HG03045 (cell line): ENCODE measurements around the gene FAM162A.
A peak's percentile ranks its signal among the peaks of the same experiment; 100 is the strongest.
"Not testable (repeated sequence)": the region's sequence is repeated elsewhere in the genome, so short reads cannot be mapped to it uniquely, and the experiment has no call there.

ENCODE experiments used
- ATAC-seq: cut with Tn5 transposase; IDR thresholded peaks from one replicate; pipeline ENCODE4 v1.9.1; 2021; ENCODE audit warnings: mild to moderate bottlenecking, moderate library complexity; ENCODE audit not compliant: unreplicated experiment

FAM162A gene

DNA sequence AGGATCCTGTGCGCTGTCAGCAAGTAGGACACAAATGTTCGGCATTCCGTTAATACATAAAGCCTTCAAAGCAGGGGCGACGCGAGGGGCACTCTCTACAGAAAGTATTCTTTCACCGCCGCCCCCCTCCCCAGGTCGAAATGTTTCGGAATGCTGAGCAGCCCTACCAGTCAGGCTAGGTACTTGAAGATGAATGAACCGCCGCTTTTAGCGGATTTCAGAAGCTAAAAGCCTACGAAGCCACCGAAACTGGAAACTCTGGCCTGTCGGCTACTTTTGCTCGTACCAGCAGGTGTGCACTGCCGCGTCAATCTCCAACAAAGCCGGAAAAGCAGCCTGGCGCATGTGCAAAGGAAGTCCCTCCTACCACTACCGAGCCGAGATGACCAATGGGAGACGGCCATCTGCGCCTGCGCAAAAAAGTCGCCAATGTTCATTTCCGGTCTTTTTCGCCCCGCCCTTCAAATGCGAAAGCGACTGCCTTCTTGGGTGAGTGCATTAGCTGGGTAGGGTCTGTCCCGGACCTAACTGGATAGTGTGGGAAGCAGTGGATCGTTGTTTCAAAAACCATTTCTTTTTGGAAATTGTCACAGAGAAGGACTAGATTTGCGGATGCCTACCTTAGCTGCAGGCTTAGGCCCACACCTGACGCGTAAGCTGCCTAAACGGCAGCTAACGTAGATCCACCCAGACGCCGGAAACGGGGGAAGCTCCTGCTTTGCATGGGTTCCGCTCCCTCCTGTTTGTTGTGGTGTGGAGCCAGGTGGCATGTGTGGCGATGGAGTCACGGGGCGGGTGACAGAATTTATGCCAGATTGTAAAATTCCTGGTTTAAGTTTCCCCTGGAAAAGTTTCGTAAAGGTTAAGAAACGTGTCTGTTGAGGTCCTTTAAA is 32.0 kb downstream of the FAM162A start, which contains the start of gene WDR5B:
Gene WDR5B (minus strand): TSS at position 301 of the 893 bp plus-strand sequence. CDS start 534 bp downstream, outside the sequence.
- peak; percentile 87 for ATAC-seq

GRCh38 chr3:122416966-122417365 is 33.0 kb downstream of the FAM162A start:
- no peak for ATAC-seq

- no peak for ATAC-seq
These were observed 37.1 kb downstream of the FAM162A start for GRCh38 chr3:122421101-122421500.

GRCh38 chr3:122421836-122422235 is 37.9 kb downstream of the FAM162A start:
- ATAC-seq: no peak

- no peak for ATAC-seq
These were observed 44.0 kb downstream of the FAM162A start for GRCh38 chr3:122427857-122428471.

GRCh38 chr3:122430371-122430770 is 46.4 kb downstream of the FAM162A start:
- ATAC-seq: no peak

DNA sequence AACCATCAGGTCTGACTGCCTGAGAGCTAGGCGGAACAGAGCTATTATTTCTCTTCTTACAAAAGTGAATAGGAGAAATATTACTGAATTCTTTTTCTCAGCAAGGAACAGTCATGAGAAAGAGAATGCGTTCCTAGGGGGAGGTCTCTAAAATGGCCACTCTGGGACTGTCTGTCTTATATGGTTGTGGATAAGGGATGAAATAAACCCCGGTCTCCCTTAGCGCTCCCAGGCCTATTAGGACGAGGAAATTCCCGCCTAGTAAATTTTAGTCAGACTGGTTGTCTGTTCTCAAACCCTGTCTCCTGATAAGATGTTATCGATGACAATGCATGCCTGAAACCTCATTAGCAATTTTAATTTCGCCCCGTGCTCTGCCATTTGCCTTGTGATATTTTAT is 52.0 kb downstream of the FAM162A start:
- no peak for ATAC-seq

GRCh38 chr3:122443090-122443489 is 59.1 kb downstream of the FAM162A start:
- ATAC-seq: no peak

DNA sequence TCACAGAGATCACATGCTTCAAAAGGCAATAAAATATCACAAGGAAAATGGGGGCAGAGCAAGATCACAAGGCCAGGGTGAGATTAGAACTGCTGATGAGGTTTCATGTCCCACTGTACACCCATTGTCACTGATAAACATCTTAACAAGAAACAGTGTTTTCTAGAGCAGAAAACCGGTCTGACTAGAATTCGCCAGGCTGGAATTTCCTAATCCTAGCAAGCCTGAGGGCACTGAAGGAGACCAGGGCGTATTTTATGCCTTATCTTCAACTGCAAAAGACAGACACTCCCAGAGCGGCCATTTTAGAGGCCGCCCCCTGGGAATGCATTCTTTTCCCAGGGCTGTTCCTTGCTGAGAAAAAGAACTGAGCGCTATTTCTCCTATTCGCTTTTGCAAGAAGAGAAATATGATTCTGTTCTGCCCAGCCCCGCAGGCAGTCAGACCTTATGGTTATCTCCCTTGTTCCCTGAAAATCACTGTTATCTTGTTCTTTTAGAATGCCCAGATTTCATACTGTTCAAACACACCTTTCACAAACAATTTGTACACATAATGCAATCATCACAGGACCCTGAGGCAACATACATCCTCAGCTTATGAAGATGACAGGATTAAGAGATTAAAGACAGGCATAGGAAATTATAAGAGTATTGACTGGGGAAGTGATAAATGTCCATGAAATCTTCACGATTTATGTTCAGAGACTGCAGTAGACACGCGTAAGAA is 59.9 kb downstream of the FAM162A start:
- ATAC-seq: not testable (repeated sequence)

- not testable (repeated sequence) for ATAC-seq
These were observed 60.5 kb downstream of the FAM162A start for GRCh38 chr3:122444491-122444887.

DNA sequence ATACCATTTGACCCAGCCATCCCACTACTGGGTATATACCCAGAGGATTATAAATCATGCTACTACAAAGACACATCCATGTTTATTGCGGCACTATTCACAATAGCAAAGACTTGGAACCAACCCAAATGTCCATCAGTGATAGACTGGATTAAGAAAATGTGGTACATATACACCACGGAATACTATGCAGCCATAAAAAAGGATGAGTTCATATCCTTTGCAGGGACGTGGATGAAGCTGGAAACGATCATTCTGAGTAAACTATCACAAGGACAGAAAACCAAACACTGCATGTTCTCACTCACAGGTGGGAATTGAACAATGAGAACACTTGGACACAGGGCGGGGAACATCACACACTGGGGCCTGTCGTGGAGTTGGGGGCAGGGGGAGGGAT is 64.2 kb downstream of the FAM162A start:
- not testable (repeated sequence) for ATAC-seq

DNA sequence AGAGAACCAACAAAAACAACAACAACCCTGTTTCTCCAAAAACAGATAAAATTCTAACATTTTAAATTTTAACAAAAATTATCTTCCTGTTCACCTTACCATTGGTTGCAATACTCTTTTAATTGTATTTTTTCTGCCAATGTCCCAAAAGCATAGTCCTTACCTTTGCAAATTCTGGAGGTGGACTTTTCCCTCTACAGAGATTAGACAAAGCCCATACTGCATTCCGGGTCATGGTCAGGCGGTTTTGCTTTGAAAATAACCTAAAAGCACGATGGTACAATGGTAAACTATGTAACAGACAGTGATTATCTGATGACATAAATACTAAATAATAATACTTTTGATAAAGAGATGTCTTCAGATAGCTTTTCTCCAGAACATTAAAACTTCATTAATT is 67.4 kb downstream of the FAM162A start:
- no peak for ATAC-seq

DNA sequence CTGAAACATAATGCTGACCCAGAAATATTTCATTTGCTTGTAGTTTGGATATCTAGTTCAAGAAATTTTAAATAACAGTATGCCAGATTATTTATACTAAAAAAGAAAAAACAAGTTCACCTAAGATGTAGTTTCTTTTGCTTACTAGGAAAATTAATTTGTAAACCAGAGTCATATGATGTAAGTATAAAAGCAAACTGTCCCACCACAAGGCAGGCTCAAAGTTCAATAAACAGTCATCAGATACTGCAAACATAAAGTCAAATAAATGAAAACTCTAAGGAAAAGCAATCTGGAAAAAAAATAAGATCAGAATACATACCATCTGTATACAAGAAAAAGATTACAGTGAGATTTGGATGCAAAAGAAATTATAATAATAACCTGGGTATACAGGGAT is 72.1 kb downstream of the FAM162A start:
- ATAC-seq: no peak

GRCh38 chr3:122457706-122458105 is 73.7 kb downstream of the FAM162A start:
- ATAC-seq: no peak

DNA sequence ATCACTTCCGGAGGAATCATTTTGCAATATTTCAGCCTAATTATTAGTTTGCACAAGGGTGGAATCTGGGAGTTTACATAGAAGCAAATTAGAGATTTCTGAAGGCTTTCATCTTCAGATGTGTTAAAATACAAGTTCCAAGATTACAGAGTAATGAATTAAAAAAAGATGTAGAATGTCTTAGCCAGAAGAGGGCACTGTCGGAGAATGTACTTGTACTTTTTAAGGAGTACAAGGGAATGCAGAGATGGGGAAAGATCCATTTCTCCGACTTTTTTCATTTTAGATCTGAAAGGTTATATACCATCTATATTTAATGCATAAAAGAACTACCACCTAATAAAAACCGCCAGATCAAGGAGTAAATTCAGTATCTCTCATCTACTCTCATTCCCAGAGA is 75.0 kb downstream of the FAM162A start:
- ATAC-seq: no peak

DNA sequence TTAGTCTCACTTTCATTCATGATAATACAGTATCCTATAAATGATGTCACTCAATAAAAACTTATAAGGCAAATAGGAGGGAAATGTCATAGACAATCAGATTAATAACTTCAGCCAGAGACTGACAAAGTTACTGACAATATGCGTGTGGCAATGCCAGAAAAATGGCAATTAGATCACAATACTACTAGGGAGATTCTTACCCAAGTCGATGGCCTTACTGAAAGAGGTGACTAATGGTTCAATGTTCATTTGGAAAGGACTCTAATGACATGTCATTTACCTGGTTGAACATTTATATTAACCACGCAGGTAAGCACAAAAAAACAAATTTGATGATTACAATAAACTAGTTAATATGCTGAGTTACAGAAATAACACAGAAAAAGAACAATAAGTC is 77.8 kb downstream of the FAM162A start:
- ATAC-seq: no peak
